Measurements from ENCODE around the gene NKPD1.

Gene NKPD1

DNA sequence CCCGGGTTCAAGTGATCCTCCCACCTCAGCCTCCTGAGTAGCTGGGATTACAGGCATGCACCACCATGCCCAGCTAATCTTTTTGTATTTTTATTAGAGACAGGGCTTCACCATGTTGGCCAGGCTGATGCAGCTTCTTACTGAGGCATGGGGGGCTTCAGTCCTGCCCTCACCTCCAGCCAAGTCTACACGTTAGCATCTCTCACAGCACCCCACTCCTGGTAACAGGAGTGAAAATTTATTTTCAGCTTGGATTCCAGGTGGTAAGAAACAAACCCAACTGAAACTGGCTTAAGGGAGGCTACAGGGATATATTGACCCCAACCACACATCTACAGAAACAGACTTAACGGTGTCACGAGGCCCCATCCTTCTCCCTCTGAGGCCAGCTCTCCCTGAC lies 10.6 kb downstream of the NKPD1 start:
- Histone ChIP-seq H3K4me3 (ENCODE audit: low read length) (no peak overlapping the region), H3K9ac (ENCODE audit: low read length) (no peak overlapping the region), H3K27me3 (ENCODE audit: control insufficient read depth, insufficient read depth, low read length) (peaks cover 23% of the 10 kb centered on the region), H3K36me3 (ENCODE audit: control insufficient read depth, insufficient read depth, low read length) (peaks cover 2% of the 10 kb centered on the region), H3K4me1 (ENCODE audit: control insufficient read depth, insufficient read depth, low read length) (peaks cover 3% of the 10 kb centered on the region), H3K27ac (ENCODE audit: low read depth, low read length) (no peak overlapping the region)

DNA sequence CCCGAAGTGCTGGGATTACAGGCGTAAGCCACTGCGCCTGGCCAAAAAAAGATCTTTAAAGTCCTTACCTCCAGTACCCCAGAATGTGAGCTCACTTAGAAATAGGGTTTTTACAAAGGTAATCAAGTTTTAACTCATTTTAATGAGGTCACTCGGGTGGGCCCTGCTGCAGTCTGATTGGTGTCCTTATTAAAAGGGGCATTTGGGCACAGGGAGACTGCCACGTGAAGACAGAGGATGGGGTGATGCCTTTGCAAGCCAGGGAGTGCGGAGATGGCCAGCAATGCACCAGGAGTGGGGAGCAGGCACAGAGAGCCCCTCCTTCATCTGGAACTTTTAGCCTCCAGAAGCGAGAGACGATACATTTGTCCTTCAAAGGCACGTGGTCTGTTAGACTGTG lies 11.7 kb downstream of the NKPD1 start:
- H3K4me1 ChIP-seq (ENCODE audit: control insufficient read depth, insufficient read depth, low read length) = peaks cover 3% of the 10 kb centered on the region

DNA sequence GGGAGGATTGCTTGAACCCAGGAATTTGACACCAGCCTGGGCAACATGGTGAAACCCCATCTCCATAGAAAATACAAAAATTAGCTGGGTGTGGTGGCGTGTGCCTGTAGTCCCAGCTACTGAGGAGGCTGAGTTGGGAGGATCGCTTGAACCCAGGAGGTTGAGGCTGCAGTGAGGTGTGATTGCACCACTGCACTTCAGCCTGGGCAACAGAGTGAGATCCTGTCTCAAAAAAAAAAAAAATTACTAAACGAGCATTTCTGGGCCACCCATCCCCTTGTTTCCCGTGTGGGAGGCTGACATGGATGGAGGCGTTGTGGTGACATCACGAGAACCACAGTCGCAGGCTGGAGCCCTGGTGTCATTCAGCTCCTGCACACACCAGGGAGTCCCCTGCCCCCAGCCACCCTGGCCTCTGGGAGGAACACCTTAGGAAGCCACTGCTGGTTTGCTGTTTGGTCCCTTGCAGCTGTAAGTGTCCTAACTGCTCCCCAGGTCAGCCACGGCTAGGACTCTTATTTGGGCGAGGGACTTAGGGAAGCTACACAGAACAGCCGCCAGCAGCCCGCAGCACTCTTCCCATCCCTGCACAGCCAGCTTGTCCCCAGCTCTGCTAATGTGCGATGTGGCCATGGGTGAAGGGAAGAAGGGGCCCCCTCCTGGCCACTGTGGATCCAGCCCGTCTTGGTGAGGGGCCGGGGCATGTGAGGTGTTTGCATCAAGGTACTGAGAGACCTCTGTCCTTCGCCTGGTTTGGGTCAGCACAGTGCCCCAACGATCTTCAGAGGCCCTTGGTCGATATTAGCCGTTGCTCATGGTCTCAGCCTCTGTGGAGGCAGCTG lies 12.7 kb downstream of the NKPD1 start:
- H3K36me3 ChIP-seq (ENCODE audit: control insufficient read depth, insufficient read depth, low read length) = peaks cover 10% of the 10 kb centered on the region
- H3K4me1 ChIP-seq (ENCODE audit: control insufficient read depth, insufficient read depth, low read length) = no peaks in the 10 kb centered on the region
- H3K9ac ChIP-seq (ENCODE audit: low read length) = no peak overlapping the region
- H3K27me3 ChIP-seq (ENCODE audit: control insufficient read depth, insufficient read depth, low read length) = peaks cover 10% of the 10 kb centered on the region
- H3K4me3 ChIP-seq (ENCODE audit: low read length) = no peak overlapping the region
- H3K27ac ChIP-seq (ENCODE audit: low read depth, low read length) = no peak overlapping the region

More for the DNA sequence above, 11.7 kb downstream of the NKPD1 start:
- Histone ChIP-seq H3K4me3 (ENCODE audit: low read length) (no peak overlapping the region), H3K27ac (ENCODE audit: low read depth, low read length) (no peak overlapping the region), H3K9ac (ENCODE audit: low read length) (no peak overlapping the region), H3K36me3 (ENCODE audit: control insufficient read depth, insufficient read depth, low read length) (peaks cover 7% of the 10 kb centered on the region), H3K27me3 (ENCODE audit: control insufficient read depth, insufficient read depth, low read length) (peaks cover 20% of the 10 kb centered on the region)

DNA sequence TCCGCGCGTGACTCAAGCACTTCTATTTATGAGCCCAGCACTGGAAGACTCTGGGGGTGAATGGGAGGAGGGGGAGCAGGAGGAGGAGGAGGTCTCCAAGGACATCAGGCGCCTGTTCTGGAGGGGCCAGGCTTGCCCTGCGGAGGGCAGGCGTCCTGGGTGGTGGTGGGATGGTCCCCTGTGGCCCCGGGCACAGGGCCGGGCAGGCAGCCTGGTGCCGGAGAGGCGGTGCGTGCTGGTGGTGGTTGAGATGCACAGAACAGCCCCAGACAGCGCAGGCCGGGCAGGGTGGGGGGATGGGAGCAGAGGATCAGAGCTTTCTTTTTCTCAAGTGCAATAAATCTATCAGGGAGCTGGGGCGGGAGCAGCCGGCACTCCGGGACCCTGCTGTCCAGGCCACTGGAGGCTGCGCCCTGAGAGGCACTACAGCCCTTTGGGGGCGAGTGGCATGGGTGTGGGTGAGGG lies 14.0 kb downstream of the NKPD1 start:
- Histone ChIP-seq H3K27ac (ENCODE audit: low read depth, low read length) (no peak overlapping the region), H3K4me1 (ENCODE audit: control insufficient read depth, insufficient read depth, low read length) (no peaks in the 10 kb centered on the region), H3K36me3 (ENCODE audit: control insufficient read depth, insufficient read depth, low read length) (peaks cover 17% of the 10 kb centered on the region), H3K27me3 (ENCODE audit: control insufficient read depth, insufficient read depth, low read length) (peaks cover 3% of the 10 kb centered on the region), H3K9ac (ENCODE audit: low read length) (no peak overlapping the region), H3K4me3 (ENCODE audit: low read length) (no peak overlapping the region)

DNA sequence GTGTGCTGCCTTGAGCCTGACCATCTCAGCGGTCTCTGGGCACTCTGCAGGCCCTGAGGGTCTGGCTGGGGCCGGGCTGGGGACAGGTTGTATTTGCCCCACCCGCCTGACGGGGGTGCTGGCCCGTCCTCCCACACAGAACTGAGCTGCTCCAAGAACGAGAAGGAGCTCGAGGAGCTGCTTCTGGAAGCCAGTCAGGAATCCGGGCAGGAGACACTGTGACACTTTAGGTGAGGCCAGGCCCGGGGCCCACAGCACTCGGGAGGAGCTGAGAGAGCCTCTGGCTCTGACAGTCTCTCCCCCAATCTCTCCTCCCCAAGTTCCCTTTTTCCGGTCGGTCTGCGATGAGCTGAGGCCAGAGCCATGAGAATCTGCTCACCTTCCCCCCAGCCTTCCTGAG lies 14.5 kb downstream of the NKPD1 start:
- Histone ChIP-seq H3K27me3 (ENCODE audit: control insufficient read depth, insufficient read depth, low read length) (peaks cover under 1% of the 10 kb centered on the region), H3K36me3 (ENCODE audit: control insufficient read depth, insufficient read depth, low read length) (peaks cover 17% of the 10 kb centered on the region), H3K9ac (ENCODE audit: low read length) (no peak overlapping the region), H3K4me1 (ENCODE audit: control insufficient read depth, insufficient read depth, low read length) (no peaks in the 10 kb centered on the region), H3K27ac (ENCODE audit: low read depth, low read length) (no peak overlapping the region), H3K4me3 (ENCODE audit: low read length) (no peak overlapping the region)

DNA sequence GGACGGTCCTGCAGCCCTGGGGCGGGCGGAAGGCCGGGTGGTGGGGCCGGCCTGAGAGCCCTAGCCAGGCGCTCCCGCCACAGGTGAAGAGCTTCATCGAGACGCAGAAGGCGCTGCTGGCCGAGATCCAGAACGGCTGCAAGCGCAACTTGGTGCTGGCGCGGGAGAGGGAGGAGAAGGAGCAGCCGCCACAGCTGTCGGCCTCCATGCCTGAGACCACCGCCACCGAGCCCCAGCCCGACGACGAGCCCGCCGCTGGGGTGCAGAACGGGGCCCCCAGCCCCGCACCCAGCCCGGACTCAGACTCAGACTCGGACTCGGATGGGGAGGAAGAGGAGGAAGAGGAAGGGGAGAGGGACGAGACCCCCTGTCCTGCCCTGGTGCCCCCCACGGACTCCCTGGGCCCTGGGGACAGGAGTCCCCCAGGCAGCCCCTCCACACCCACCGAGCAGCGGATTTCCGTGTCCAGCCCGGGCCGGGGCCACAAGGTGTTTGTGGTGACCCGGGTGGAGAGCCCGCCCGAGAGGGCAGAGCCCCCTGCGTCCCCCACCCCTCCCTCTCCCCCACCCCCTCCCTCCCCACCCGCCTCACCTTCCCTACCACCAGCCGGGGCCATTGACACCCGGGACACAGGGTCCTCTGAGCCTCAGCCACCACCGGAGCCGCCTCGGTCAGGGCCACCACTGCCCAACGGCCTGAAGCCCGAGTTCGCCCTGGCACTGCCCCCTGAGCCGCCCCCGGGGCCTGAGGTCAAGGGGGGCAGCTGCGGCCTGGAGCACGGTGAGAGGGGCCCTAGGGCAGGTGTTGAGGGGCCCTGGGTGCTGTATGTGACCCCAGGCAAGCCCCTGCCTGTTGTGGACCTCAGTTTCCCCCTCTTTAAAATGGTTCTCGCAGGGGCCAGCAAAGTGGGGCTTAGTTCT lies 15.3 kb downstream of the NKPD1 start:
- Histone ChIP-seq H3K4me3 (ENCODE audit: low read length) (no peak overlapping the region), H3K9ac (ENCODE audit: low read length) (no peak overlapping the region), H3K36me3 (ENCODE audit: control insufficient read depth, insufficient read depth, low read length) (peaks cover 17% of the 10 kb centered on the region), H3K27me3 (ENCODE audit: control insufficient read depth, insufficient read depth, low read length) (no peaks in the 10 kb centered on the region), H3K27ac (ENCODE audit: low read depth, low read length) (no peak overlapping the region), H3K4me1 (ENCODE audit: control insufficient read depth, insufficient read depth, low read length) (no peaks in the 10 kb centered on the region)

DNA sequence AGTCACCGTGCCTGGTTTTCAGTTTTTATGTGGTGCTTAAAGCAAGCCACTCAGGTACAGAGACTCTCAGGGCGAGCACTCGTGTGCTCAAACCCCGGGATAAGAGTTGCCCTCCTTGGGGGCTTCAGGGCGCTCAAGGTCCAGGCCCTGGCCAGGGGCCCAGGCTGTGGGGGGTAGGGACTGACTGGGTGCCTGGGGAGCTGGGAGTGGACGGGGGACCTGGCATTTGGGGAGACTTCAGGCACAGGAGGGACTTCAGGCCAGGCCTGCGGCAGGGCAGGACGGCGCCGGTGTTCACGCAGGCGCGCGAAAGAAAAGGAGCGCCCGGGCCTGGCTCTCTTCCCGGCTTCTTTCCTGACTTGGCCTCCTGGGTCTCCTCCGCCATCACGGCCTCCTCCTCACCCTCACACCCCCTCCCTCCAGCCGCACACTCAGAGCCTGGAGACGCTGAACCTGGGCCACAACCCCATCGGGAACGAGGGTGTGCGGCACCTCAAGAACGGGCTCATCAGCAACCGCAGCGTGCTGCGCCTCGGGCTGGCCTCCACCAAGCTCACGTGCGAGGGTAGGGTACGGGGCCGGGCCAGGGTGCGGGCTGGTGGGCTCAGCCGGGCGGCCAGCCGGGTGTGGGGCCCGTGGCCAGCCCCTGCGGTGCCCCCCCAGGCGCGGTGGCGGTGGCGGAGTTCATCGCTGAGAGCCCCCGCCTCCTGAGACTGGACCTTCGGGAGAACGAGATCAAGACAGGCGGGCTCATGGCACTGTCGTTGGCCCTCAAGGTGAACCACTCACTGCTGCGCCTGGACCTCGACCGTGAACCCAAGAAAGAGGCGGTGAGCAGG lies 16.1 kb downstream of the NKPD1 start:
- Histone ChIP-seq H3K27ac (ENCODE audit: low read depth, low read length) (no peak overlapping the region), H3K4me1 (ENCODE audit: control insufficient read depth, insufficient read depth, low read length) (no peaks in the 10 kb centered on the region), H3K36me3 (ENCODE audit: control insufficient read depth, insufficient read depth, low read length) (peaks cover 17% of the 10 kb centered on the region), H3K27me3 (ENCODE audit: control insufficient read depth, insufficient read depth, low read length) (no peaks in the 10 kb centered on the region), H3K9ac (ENCODE audit: low read length) (no peak overlapping the region), H3K4me3 (ENCODE audit: low read length) (no peak overlapping the region)

DNA sequence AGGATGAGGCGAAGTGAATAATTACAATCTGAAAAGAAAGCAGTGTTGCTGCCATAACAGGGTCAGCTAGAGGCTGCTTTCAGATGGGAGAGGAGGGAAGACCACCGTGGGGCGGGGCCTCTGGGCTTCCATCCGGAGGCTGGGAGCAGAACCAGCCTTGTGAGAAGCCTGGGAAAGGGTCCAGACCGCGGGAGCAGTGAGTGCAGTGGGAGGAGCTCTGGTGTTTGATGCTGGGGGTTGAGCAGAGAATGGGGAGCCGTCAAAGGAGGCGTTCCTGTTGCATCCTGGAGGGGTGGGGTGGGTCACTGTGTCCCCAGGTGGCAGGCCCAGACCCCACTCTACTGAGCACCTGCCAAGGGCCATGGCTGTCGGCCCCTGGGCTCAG lies 18.1 kb downstream of the NKPD1 start:
- H3K27ac ChIP-seq (ENCODE audit: low read depth, low read length) = no peak overlapping the region
- H3K27me3 ChIP-seq (ENCODE audit: control insufficient read depth, insufficient read depth, low read length) = no peaks in the 10 kb centered on the region
- H3K4me3 ChIP-seq (ENCODE audit: low read length) = no peak overlapping the region
- no peaks in the 10 kb centered on the region for H3K4me1 ChIP-seq (ENCODE audit: control insufficient read depth, insufficient read depth, low read length)
- no peak overlapping the region for H3K9ac ChIP-seq (ENCODE audit: low read length)
- peaks cover 17% of the 10 kb centered on the region for H3K36me3 ChIP-seq (ENCODE audit: control insufficient read depth, insufficient read depth, low read length)

DNA sequence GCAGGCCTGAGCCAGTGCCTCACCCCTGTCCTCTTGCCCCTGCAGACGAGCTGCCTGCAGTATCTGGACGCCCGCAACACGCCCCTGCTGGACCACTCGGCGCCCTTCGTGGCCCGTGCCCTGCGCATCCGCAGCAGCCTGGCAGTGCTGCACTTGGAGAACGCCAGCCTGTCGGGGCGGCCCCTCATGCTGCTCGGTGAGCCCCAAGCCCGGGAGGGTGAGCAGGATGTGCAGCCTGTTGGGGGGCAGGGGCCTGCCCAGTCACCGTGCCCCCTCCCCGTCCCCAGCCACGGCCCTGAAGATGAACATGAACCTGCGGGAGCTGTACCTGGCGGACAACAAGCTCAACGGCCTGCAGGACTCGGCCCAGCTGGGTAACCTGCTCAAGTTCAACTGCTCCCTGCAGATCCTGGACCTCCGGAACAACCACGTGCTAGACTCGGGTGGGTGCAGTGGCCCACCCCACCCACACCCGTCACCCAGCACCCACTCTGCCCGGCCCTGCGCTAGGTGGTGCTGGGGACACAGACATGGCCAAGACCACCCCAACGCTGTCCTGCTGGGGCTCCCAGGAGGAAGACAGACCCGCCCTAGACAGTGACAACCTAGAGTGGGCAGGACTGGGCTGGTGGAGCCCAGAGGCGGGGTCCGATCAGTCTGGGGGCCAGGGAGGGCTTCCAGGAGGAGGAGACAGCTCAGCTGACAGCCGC lies 18.6 kb downstream of the NKPD1 start:
- H3K4me1 ChIP-seq (ENCODE audit: control insufficient read depth, insufficient read depth, low read length) = no peaks in the 10 kb centered on the region
- no peaks in the 10 kb centered on the region for H3K27me3 ChIP-seq (ENCODE audit: control insufficient read depth, insufficient read depth, low read length)
- H3K36me3 ChIP-seq (ENCODE audit: control insufficient read depth, insufficient read depth, low read length) = peaks cover 15% of the 10 kb centered on the region
- H3K4me3 ChIP-seq (ENCODE audit: low read length) = no peak overlapping the region
- no peak overlapping the region for H3K27ac ChIP-seq (ENCODE audit: low read depth, low read length)
- no peak overlapping the region for H3K9ac ChIP-seq (ENCODE audit: low read length)

DNA sequence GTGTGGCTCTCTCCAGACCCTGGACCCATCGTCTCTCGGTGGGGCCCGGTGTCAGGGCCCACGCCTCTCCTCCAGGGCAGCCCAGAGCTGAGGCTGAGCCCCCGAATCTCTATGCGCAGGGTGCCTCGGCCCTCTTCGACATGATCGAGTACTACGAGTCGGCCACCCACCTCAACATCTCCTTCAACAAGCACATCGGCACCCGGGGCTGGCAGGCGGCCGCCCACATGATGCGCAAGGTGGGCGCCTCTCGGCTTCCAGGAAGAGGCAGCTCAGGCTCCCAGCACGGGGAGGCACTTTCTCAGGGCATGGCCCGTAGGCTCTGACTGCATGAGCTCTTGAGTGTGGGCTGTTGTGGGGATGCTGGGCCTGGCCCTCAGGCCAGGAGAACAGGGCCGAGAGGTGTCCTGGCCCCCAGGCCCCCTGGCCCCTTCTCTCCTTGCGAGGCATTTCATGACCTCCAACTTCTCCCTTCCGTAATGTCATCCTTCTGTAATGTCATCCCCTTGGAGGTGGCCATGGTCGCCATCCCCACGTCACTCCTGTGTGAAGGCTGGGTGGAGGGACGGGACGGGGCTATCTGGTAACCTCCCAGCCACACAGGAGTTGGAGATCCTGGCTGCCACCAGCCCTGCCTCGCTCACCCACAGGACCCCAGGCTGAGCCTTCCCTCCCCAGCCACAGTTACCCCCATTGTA lies 19.4 kb downstream of the NKPD1 start:
- peaks cover 6% of the 10 kb centered on the region for H3K4me1 ChIP-seq (ENCODE audit: control insufficient read depth, insufficient read depth, low read length)
- H3K4me3 ChIP-seq (ENCODE audit: low read length) = no peak overlapping the region
- H3K27ac ChIP-seq (ENCODE audit: low read depth, low read length) = no peak overlapping the region
- peaks cover 15% of the 10 kb centered on the region for H3K36me3 ChIP-seq (ENCODE audit: control insufficient read depth, insufficient read depth, low read length)
- H3K9ac ChIP-seq (ENCODE audit: low read length) = no peak overlapping the region
- H3K27me3 ChIP-seq (ENCODE audit: control insufficient read depth, insufficient read depth, low read length) = no peaks in the 10 kb centered on the region

DNA sequence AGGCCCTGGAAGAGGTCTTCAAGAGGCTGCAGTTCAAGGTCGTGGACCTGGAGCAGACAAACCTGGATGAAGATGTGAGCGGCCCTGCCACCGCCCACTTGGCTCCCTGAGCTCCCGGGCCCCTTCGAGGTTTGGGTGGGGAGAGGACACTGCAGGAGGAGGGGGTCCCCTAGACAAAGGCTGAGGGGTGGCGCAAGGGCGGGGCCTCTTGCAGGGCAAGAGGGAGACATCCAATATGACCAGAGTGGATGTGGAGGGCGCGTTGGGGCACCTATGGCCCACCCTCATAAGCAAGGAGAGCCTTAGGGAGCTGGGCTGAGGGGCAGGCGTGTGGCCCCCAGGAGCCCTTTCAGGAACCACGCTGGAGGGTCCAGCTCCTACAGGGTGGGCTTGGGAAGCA lies 20.2 kb downstream of the NKPD1 start:
- peaks cover 6% of the 10 kb centered on the region for H3K4me1 ChIP-seq (ENCODE audit: control insufficient read depth, insufficient read depth, low read length)
- H3K9ac ChIP-seq (ENCODE audit: low read length) = no peak overlapping the region
- no peaks in the 10 kb centered on the region for H3K27me3 ChIP-seq (ENCODE audit: control insufficient read depth, insufficient read depth, low read length)
- H3K27ac ChIP-seq (ENCODE audit: low read depth, low read length) = no peak overlapping the region
- peaks cover 15% of the 10 kb centered on the region for H3K36me3 ChIP-seq (ENCODE audit: control insufficient read depth, insufficient read depth, low read length)
- H3K4me3 ChIP-seq (ENCODE audit: low read length) = no peak overlapping the region

All from rectal smooth muscle tissue (tissue), 1 donor.